Activated T-cell treated with anti-CD3 and anti-CD28 coated beads, Interleukin-2, amount 50 U/mL, for 4 hours (primary cell): ENCODE measurements around the gene COMMD8. TPM values are rescaled to one million over a fixed set of nuclear protein-coding genes. Genes with fewer than 3 reads are reported as not detected.
A peak's percentile ranks its signal among the peaks of the same experiment; 100 is the strongest.

ENCODE experiments used
- ATAC-seq, 2 donors: fragments of 200-7000 bp; cut with Tn5 transposase; one replicate each; pipeline ENCODE4 v1.10.0; 2021
- DNase-seq: peaks from one replicate; pipeline ENCODE4 v3.0.0-alpha.2; 2020
- H3K27me3 Mint-ChIP-seq: one replicate; pipeline ENCODE4 v1.8.0; 2021; ENCODE audit warnings: low read depth, mixed read lengths
- H3K36me3 Mint-ChIP-seq: one replicate; pipeline ENCODE4 v1.8.0; 2022; ENCODE audit warnings: mixed read lengths; ENCODE audit not compliant: insufficient read depth
- H3K4me1 Mint-ChIP-seq: one replicate; pipeline ENCODE4 v1.8.0; 2021; ENCODE audit warnings: low read depth, mixed read lengths
- H3K4me3 Mint-ChIP-seq: one replicate; pipeline ENCODE4 v1.8.0; 2021; ENCODE audit warnings: mild to moderate bottlenecking, moderate library complexity, mixed read lengths
- H3K9me3 Mint-ChIP-seq: one replicate; pipeline ENCODE4 v1.8.0; 2021; ENCODE audit warnings: mixed read lengths
- total RNA-seq, 3 donors: library from RNA; stranded (reverse); gene quantifications; one replicate each; pipeline ENCODE4 v1.2.1, GENCODE V29; 2021

Gene COMMD8
- total RNA-seq, 3 donors from 2014 or later = 19.2 to 23.5 (median 22.0) TPM

DNA sequence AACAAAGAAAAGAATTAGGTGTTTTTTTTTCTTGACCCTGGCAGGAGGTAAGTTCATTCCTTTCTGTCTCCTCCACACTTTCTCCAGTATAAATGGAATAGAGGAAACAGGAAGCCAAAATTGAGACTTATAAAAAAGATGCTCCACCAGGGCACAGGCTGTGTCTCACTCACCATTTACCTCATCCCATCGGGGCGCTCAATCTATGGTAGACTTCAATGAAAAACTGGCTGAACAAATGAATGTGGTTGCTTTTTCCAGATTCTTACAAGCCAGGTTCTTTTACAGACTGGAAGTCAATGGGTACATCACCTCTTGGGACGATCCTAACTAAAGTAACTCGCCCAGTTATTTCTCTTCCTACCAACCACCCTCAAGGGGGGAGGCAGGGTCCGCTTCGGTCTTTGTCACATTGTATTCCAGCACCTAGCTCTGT lies 685 bp downstream of the COMMD8 start:
- ATAC-seq = peak in 1 of 2 donors; percentile 1

DNA sequence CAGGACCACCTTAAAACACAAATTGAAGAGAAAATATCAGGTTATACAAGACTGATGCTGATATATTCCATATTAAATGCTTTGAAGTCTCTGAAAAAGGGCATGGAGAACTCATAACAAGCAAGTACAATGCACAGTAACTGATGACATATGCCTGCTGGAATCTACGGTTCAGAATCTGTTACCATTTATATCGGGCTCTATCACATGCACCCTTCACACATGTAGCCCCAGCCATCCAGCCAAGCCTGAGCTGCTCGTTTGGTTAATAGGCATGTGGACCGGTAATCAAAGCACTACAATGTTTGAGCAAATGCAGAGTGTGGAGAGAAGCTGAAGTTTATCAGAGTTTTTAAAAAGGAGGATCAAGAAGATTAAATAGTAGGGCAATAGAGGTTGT lies 11.8 kb downstream of the COMMD8 start:
- ATAC-seq (no peak), DNase-seq (no peak)
- Mint-ChIP-seq H3K4me3 (no peak overlapping the region), H3K4me1 (peaks cover 5% of the 10 kb centered on the region), H3K27me3 (no peaks in the 10 kb centered on the region), H3K9me3 (no peaks in the 10 kb centered on the region), H3K36me3 (peaks cover 36% of the 10 kb centered on the region)

More for the DNA sequence above, 685 bp downstream of the COMMD8 start:
- Mint-ChIP-seq H3K4me1 (peaks cover 35% of the 10 kb centered on the region), H3K9me3 (no peaks in the 10 kb centered on the region), H3K4me3 (peak overlapping the region; percentile 87), H3K27me3 (no peaks in the 10 kb centered on the region), H3K36me3 (peaks cover 11% of the 10 kb centered on the region)
- no peak for DNase-seq

DNA sequence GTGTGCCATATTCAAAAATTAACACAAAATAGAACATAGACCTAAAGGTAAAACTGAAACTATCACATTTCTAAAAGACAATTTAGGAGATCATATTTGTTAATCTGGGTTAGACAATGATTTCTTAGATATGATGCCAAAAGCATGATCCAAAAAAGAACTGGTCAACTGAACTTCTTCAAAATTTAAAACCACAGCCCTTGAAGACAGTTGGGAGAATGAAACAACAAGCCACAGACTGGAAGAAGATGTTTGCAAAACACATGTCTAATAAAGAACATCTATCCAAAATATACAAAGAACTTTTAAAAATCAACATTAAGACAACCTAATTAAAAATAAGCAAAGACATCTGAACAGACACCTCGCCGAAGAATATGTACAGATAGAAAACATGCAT lies 19.5 kb downstream of the COMMD8 start:
- Mint-ChIP-seq H3K36me3 (peaks cover 11% of the 10 kb centered on the region), H3K9me3 (no peaks in the 10 kb centered on the region), H3K4me3 (no peak overlapping the region), H3K4me1 (peaks cover 5% of the 10 kb centered on the region), H3K27me3 (no peaks in the 10 kb centered on the region)
- ATAC-seq (no peak), DNase-seq (no peak)

DNA sequence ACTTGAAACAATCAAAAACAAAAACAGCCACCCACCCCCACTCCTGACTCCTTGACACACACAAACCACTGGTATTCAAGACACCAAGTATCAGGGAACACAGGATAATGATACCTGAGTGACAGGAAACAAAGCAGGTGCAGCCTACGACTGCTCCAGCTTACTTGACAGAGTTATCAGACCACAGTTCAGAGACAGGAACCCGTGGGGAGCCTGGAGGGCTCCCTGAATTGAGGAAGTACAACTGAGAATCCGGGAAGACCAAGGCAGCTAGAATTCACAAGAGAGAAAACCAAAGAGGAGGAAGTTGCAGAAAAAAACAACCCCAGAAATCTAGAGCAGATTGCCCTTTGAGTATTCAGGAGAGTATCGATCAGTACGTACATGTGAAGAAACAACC lies 20.5 kb downstream of the COMMD8 start:
- Mint-ChIP-seq H3K36me3 (peaks cover 7% of the 10 kb centered on the region), H3K27me3 (no peaks in the 10 kb centered on the region), H3K4me3 (no peak overlapping the region), H3K4me1 (peaks cover 5% of the 10 kb centered on the region), H3K9me3 (no peaks in the 10 kb centered on the region)
- no peak for DNase-seq
- ATAC-seq = no peak

DNA sequence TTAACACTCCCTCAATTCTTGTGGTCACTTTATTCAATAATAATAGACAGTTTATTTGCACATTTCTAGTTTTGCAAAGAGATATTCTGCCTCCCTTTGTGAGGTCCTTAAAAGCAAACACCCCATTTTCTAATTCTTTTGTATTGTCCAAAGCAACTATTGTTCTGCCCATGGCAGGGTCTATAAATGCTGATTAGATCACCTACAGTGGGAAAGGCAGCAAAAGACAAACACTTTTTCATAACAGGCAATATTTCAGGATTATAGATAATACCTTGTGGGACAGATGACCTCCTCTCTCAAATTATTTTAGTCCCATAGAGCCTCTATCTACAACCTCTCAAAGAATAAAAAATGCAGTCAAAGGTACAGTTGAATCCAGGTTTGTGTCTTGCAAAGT lies 28.6 kb downstream of the COMMD8 start:
- ATAC-seq = no peak
- Mint-ChIP-seq H3K9me3 (no peaks in the 10 kb centered on the region), H3K4me1 (no peaks in the 10 kb centered on the region), H3K27me3 (peaks cover 5% of the 10 kb centered on the region), H3K36me3 (no peaks in the 10 kb centered on the region), H3K4me3 (no peak overlapping the region)
- DNase-seq = no peak

DNA sequence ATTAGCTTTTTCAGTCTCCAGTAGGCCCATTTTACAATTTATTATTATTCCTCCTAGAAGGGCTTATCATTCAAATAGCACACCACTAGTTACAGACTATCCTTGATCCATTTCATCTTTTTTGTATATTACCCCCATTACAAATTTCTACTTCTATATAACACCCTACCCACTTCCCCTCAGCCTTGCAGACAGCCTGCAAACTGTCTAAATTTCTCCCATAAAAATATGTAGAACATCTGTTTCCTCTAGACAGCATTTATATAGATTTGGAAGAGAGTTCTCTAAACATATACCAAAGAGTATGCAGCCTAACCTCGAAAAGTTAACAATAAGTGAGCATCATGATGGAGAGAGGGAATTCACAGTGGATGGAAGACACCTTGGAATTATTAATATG lies 30.8 kb downstream of the COMMD8 start:
- Mint-ChIP-seq H3K4me1 (no peaks in the 10 kb centered on the region), H3K4me3 (no peak overlapping the region), H3K27me3 (peaks cover 5% of the 10 kb centered on the region), H3K9me3 (no peaks in the 10 kb centered on the region), H3K36me3 (no peaks in the 10 kb centered on the region)
- ATAC-seq (no peak), DNase-seq (no peak)

DNA sequence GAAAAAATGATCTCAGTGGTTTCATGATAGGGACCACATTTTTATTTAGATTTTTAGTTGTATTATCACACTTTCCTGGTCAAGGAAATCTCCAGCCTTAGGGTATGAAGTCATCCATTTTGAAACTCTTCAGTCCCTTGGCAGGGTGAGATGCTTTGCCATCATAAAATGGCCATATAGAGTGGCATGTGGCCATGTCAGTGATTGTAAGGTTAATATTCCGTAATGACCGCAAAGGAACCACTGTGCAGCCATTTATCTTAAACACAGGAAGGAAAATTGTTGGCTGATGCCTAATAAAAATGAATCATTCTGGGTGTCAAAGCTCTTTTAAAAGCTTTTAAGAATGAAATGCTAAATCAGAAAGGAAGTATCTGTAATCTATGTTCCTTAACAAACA lies 35.6 kb downstream of the COMMD8 start:
- DNase-seq (no peak), ATAC-seq (no peak)
- Mint-ChIP-seq H3K36me3 (no peaks in the 10 kb centered on the region), H3K4me1 (no peaks in the 10 kb centered on the region), H3K27me3 (no peaks in the 10 kb centered on the region), H3K4me3 (no peak overlapping the region), H3K9me3 (no peaks in the 10 kb centered on the region)

DNA sequence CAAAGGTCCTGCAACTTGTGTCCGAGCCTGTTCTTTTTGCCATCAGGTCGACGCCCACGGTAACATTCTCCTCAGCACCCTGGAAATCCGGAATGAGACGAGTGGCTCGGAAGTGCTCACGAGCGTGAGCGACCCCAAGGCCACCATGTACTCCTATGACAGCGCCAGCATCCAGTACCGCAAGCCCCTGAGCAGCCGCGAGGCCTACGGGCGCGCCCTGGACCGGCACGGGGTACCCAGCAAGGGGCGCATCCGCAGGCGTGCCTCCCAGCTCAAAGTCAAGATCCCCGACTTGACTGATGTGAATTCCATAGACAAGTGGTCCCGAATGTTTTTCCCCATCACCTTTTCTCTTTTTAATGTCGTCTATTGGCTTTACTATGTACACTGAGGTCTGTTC lies 37.9 kb downstream of the COMMD8 start:
- H3K4me3 Mint-ChIP-seq = no peak overlapping the region
- no peak for DNase-seq
- ATAC-seq = no peak
- H3K36me3 Mint-ChIP-seq = no peaks in the 10 kb centered on the region
- H3K4me1 Mint-ChIP-seq = no peaks in the 10 kb centered on the region
- no peaks in the 10 kb centered on the region for H3K9me3 Mint-ChIP-seq
- H3K27me3 Mint-ChIP-seq = no peaks in the 10 kb centered on the region

DNA sequence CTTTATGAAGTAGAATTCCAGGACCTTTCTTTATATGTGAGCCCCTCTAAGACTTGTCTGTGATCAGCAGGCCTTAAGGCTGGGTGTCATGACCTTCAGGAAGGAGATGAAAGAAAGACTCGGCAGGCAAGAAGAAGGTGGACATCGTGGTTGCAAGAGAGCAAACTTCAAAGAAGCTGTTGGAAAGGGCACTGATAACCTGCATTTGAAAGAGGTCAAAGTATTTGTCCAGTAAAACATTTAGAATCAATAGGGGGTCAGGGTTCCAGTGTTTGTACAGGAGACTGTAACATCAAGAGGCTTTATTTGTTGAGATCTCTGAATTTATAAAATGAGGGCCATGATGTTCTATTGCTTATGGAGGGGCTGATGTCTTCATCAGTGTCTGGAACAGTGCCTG lies 44.2 kb downstream of the COMMD8 start:
- Mint-ChIP-seq H3K27me3 (no peaks in the 10 kb centered on the region), H3K36me3 (no peaks in the 10 kb centered on the region), H3K9me3 (no peaks in the 10 kb centered on the region), H3K4me1 (no peaks in the 10 kb centered on the region), H3K4me3 (no peak overlapping the region)
- ATAC-seq (no peak), DNase-seq (no peak)

DNA sequence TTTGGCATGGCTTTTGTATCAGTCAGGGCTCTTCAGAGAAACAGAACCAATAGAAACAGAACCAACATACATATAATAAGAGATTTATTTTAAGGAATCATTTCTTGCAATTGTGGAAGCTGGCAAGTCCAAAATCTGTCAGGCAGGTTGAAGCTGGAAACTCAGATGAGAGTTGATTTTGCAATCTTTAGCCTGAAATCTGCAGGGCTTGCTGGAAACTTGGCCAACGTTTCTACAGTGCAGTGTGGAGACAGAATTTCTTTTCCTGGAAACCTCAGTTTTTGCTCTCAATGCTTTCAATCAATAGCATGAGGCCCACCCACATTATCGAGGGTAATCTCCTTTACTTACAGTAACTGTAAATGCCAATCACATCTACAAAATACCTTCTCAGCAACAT lies 45.4 kb downstream of the COMMD8 start:
- no peak overlapping the region for H3K4me3 Mint-ChIP-seq
- no peaks in the 10 kb centered on the region for H3K9me3 Mint-ChIP-seq
- H3K4me1 Mint-ChIP-seq = no peaks in the 10 kb centered on the region
- no peaks in the 10 kb centered on the region for H3K27me3 Mint-ChIP-seq
- DNase-seq (no peak), ATAC-seq (no peak)
- no peaks in the 10 kb centered on the region for H3K36me3 Mint-ChIP-seq

DNA sequence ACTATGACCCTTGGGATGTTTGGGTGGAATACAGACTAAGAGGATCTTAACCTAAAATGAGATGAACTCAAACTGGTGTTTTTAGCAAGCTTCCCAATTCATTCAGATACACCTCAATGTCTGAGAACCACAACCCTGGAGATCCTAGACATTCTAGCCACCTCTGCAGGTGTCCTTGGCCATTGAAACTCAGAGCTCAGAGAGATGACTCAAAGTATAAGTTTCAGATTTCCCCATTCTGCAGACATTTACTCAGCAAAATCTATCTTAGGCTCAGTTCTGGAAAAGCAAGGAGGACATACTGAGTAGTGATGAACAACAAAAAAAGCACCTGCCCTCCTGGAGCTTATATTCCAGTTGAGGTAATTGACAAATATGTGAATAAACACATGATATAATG lies 47.8 kb downstream of the COMMD8 start:
- no peaks in the 10 kb centered on the region for H3K9me3 Mint-ChIP-seq
- no peaks in the 10 kb centered on the region for H3K4me1 Mint-ChIP-seq
- H3K4me3 Mint-ChIP-seq = no peak overlapping the region
- DNase-seq (no peak), ATAC-seq (no peak)
- H3K36me3 Mint-ChIP-seq = no peaks in the 10 kb centered on the region
- H3K27me3 Mint-ChIP-seq = no peaks in the 10 kb centered on the region

DNA sequence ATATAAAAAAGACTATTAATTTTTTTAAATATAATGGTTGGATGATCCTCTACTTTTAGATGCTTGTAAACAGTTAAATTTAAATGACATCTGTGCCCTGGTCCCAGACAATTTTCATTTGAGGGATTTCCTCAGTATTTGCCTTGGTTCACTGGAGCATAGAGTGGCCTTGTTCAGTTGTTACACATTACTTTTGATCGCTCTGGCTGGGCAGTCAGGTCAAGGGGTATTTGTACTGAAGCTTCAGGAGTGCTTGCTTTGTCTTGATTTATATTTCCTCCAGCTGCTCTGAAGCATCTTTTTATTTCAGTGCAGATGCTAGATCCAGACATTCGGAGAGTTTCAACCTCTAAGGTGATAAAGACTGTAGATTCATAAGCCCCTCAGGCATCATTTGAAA lies 50.0 kb downstream of the COMMD8 start:
- ATAC-seq = no peak
- Mint-ChIP-seq H3K4me1 (no peaks in the 10 kb centered on the region), H3K9me3 (no peaks in the 10 kb centered on the region), H3K36me3 (no peaks in the 10 kb centered on the region), H3K27me3 (peaks cover 6% of the 10 kb centered on the region), H3K4me3 (no peak overlapping the region)
- DNase-seq = no peak

DNA sequence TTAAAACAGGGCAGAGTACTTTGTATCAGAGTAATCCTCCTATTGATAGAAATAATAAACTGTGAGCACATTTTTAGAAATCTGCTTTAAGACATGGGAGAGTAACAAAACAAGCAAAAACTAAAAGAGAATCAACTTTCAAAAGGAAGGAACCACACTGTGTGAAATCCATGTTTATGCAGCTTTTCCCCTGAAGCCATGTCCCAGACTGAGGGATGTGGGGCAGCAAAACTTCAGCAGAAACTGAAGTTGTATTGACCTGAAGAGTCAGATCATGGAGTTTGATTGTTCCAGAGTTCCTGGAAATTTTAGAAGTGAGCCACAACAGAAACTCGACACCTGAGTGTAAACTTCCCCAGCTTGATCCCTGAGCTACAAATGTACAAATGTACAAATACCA lies 53.2 kb downstream of the COMMD8 start:
- H3K36me3 Mint-ChIP-seq = no peaks in the 10 kb centered on the region
- no peaks in the 10 kb centered on the region for H3K9me3 Mint-ChIP-seq
- DNase-seq (no peak), ATAC-seq (no peak)
- H3K27me3 Mint-ChIP-seq = peaks cover 11% of the 10 kb centered on the region
- no peak overlapping the region for H3K4me3 Mint-ChIP-seq
- no peaks in the 10 kb centered on the region for H3K4me1 Mint-ChIP-seq

DNA sequence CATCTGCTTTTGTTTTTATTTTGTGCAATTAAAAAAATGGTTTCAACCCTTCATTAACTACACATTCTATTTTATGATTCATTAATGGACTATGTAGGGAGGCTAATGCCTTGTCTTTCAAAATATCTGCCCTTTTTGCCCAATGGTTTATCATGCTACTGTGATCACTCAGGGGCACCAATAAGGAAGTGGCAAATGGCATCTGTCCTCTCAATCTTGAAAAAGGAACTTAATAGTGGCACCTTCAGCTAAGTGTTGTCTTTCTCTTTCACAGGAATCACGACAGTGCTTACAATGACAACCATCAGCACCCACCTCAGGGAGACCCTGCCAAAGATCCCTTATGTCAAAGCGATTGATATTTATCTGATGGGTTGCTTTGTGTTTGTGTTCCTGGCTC lies 57.1 kb downstream of the COMMD8 start:
- Mint-ChIP-seq H3K9me3 (no peaks in the 10 kb centered on the region), H3K27me3 (peaks cover 15% of the 10 kb centered on the region), H3K4me1 (no peaks in the 10 kb centered on the region), H3K4me3 (no peak overlapping the region), H3K36me3 (no peaks in the 10 kb centered on the region)
- DNase-seq = no peak
- no peak for ATAC-seq
